Mesenchymal stem cell (in vitro differentiated cells and primary cell): ENCODE data around the gene DAB1.

Experiments
- DNase-seq: peaks from one replicate; pipeline ENCODE4 v3.0.0-alpha.2; 2013
- H2AFZ ChIP-seq: one replicate; pipeline ENCODE4 v1.6.1; 2013; ENCODE audit warnings: low read depth, mild to moderate bottlenecking, control low read depth, inconsistent platforms, low read length, moderate library complexity
- H2AK5ac ChIP-seq: 2 replicates; pipeline ENCODE4 v1.6.1; 2013; ENCODE audit warnings: low read length, moderate library complexity, mild to moderate bottlenecking, inconsistent platforms; ENCODE audit not compliant: severe bottlenecking
- H2BK120ac ChIP-seq: one replicate; pipeline ENCODE4 v1.6.1; 2013; ENCODE audit warnings: low read depth, mild to moderate bottlenecking, inconsistent platforms, low read length, moderate library complexity
- H2BK12ac ChIP-seq, 2 experiments: one replicate each; pipeline ENCODE4 v1.6.1; 2013; ENCODE audit warnings: inconsistent platforms in 2 of 2, low read length in 2 of 2, mild to moderate bottlenecking in 2 of 2, moderate library complexity in 2 of 2, control low read depth in 1 of 2
- H2BK15ac ChIP-seq: one replicate; pipeline ENCODE4 v1.6.1; 2013; ENCODE audit warnings: mild to moderate bottlenecking, low read depth, inconsistent platforms; ENCODE audit not compliant: poor library complexity, severe bottlenecking
- H2BK5ac ChIP-seq: 2 replicates; pipeline ENCODE4 v1.6.1; 2013; ENCODE audit warnings: low read depth, mild to moderate bottlenecking, low read length, control low read depth, inconsistent platforms; ENCODE audit not compliant: poor library complexity, severe bottlenecking
- H3K14ac ChIP-seq, 2 experiments: one replicate each; pipeline ENCODE4 v1.6.1; 2013; ENCODE audit warnings: inconsistent platforms in 2 of 2, low read length in 2 of 2, control low read depth in 1 of 2, mild to moderate bottlenecking in 1 of 2, moderate library complexity in 1 of 2
- H3K18ac ChIP-seq, 2 experiments: one replicate each; pipeline ENCODE4 v1.6.1; 2013; ENCODE audit warnings: inconsistent platforms in 2 of 2, low read length in 2 of 2, control low read depth in 1 of 2, low read depth in 1 of 2, mild to moderate bottlenecking in 1 of 2
- H3K23ac ChIP-seq, 2 experiments: one replicate each; pipeline ENCODE4 v1.6.1; 2013; ENCODE audit warnings: inconsistent platforms in 2 of 2, low read length in 2 of 2, mild to moderate bottlenecking in 2 of 2, moderate library complexity in 2 of 2, control low read depth in 1 of 2
- H3K27ac ChIP-seq: 2 replicates; pipeline ENCODE4 v1.5.1; 2013; ENCODE audit warnings: mild to moderate bottlenecking, moderate library complexity, low read length, control low read depth, inconsistent platforms; ENCODE audit not compliant: poor library complexity, severe bottlenecking
- H3K27me3 ChIP-seq, 2 experiments: 2 replicates each; pipeline versions ENCODE4 v1.6.1 to v1.7.0; 2013; ENCODE audit warnings: low read length in 2 of 2, mild to moderate bottlenecking in 2 of 2, moderate library complexity in 2 of 2, control low read depth in 1 of 2, inconsistent platforms in 1 of 2; ENCODE audit not compliant: control insufficient read depth in 1 of 2, insufficient read depth in 1 of 2
- H3K36me3 ChIP-seq, 2 experiments: 2 replicates each; pipeline versions ENCODE4 v1.6.1 to v1.7.0; 2013; ENCODE audit warnings: low read length in 2 of 2, control low read depth in 1 of 2, inconsistent platforms in 1 of 2, low read depth in 1 of 2, mild to moderate bottlenecking in 1 of 2; ENCODE audit not compliant: insufficient read depth in 2 of 2, control insufficient read depth in 1 of 2
- H3K4ac ChIP-seq, 2 experiments: one replicate each; pipeline ENCODE4 v1.6.1; 2013; ENCODE audit warnings: inconsistent platforms in 2 of 2, low read length in 2 of 2, mild to moderate bottlenecking in 2 of 2, moderate library complexity in 2 of 2, control low read depth in 1 of 2, low read depth in 1 of 2
- H3K4me1 ChIP-seq: 2 replicates; pipeline ENCODE4 v1.6.1; 2013; ENCODE audit warnings: low read depth, low read length, control low read depth; ENCODE audit not compliant: control insufficient read depth, insufficient read depth
- H3K4me2 ChIP-seq: 2 replicates; pipeline ENCODE4 v1.6.1; 2013; ENCODE audit warnings: low read length, mild to moderate bottlenecking, inconsistent platforms; ENCODE audit not compliant: poor library complexity, severe bottlenecking
- H3K4me3 ChIP-seq, 2 experiments: 2 replicates each; pipeline versions ENCODE4 v1.5.1 to v1.7.0; 2013; ENCODE audit warnings: low read length in 2 of 2, mild to moderate bottlenecking in 2 of 2, control low read depth in 1 of 2, low read depth in 1 of 2; ENCODE audit not compliant: insufficient read depth in 1 of 2
- H3K79me1 ChIP-seq: replicated peaks from 2 replicates; pipeline ENCODE4 v1.6.1; 2013; ENCODE audit warnings: mild to moderate bottlenecking, control low read depth, low read length, inconsistent platforms; ENCODE audit not compliant: poor library complexity, severe bottlenecking
- H3K9ac ChIP-seq: 2 replicates; pipeline ENCODE4 v1.7.0; 2013; ENCODE audit warnings: mild to moderate bottlenecking, low read length, moderate library complexity
- H3K9me3 ChIP-seq: 2 replicates; pipeline ENCODE4 v1.7.0; 2013; ENCODE audit warnings: mild to moderate bottlenecking, low read length; ENCODE audit not compliant: control insufficient read depth
- H4K8ac ChIP-seq: one replicate; pipeline ENCODE4 v1.6.1; 2013; ENCODE audit warnings: inconsistent platforms, mild to moderate bottlenecking, low read length, moderate library complexity
- H4K91ac ChIP-seq: one replicate; pipeline ENCODE4 v1.6.1; 2013; ENCODE audit warnings: mild to moderate bottlenecking, low read length, inconsistent platforms
- WGBS: methylation state at CpG from one replicate; pipeline ENCODE4 v1.1.7; 2013; ENCODE audit warnings: mixed read lengths; 5-methylcytosine and 5-hydroxymethylcytosine counted together

DAB1 gene

DNA sequence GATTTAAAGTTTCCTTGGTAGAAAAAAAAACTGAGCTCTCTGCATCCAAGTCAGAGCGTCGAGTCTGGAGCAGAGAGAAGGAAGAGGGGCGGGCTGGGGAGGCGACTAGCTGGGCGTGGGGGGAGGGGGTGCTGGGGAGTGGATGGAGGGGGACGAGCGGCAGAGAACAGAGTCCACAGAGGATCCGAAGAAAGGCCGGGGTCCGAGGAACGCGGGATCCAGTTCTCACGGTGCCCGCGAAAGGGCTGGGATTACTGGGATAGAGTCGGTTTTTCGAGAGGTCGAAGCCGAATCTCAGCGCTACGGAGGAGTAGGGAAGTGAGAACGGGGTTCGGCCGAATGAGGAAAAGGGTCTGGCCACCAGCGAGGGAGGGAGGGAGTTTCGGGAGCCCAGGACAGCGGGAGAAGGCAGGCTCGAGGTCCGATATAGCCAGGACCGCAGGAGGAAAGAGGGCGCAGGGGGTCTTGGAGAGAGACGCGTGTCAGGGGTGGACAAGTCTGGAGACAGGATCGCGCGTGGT, 665 bp downstream of the DAB1 start:
- H4K91ac ChIP-seq = no peak overlapping the region
- peak overlapping the region in 1 of 2 experiments; percentile 82 for H3K4me3 ChIP-seq
- H2BK15ac ChIP-seq = no peak overlapping the region
- peak; percentile 24 for DNase-seq
- H3K27ac ChIP-seq = no peak overlapping the region
- no peak overlapping the region for H3K18ac ChIP-seq
- H3K4me2 ChIP-seq = peak overlapping the region; percentile 97
- no peak overlapping the region for H2BK12ac ChIP-seq
- H3K79me1 ChIP-seq = no peaks in the 10 kb centered on the region
- H3K23ac ChIP-seq = peak overlapping the region in 1 of 2 experiments; percentile 31
- peak overlapping the region; percentile 71 for H3K9ac ChIP-seq
- H4K8ac ChIP-seq = no peak overlapping the region
- H3K27me3 ChIP-seq = peaks cover 34 to 67% of the 10 kb centered on the region in 2 experiments
- no peaks in the 10 kb centered on the region for H3K36me3 ChIP-seq
- no peak overlapping the region for H2AK5ac ChIP-seq
- no peak overlapping the region for H3K4ac ChIP-seq
- no peak overlapping the region for H3K14ac ChIP-seq
- H3K9me3 ChIP-seq = no peaks in the 10 kb centered on the region
- H2AFZ ChIP-seq = no peak overlapping the region
- no peak overlapping the region for H2BK120ac ChIP-seq
- H3K4me1 ChIP-seq = peaks cover 27% of the 10 kb centered on the region
- under 1% methylated on average over 33 of the region's 36 CpGs for WGBS
- H2BK5ac ChIP-seq = no peak overlapping the region

DNA sequence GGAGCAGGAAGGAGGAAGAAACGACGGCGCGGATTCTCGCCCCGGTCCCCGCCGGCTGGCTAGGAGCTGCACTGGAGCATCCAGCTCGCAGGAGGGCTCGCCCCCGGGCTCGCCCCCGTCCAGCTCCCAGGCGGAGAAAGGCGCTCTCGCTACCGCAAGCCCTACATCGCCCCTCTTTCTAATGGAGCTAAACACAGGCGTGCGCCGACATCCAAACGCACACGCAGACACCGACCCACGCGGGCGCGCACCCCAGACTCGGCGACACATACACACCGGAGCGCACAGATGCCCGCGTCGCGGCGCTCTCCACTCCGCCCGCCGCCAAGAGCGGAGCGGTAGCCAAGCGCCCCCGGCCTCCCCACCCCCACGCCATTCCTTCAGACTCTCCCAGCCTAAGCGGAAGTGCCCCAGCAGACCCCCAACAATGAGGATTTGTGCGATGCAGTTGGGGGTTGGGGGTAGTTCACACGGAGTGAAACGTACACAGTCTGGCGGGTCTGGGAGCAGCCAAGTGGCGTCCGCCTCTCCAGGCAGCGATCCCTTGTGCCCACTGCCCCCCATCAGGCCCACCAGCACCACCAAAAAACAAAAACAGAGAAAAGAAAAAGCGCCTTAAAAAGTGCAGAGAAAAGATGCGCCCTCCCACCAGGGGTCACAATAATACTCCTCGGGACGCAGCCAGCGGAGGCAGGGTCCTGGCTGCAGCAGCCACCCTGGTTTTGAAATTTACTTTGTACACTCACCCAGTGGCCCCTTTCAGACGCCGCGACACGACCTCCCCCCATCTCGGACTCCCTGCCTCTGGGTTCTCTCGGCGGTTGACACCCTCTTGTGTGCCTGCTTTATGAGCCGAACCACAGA, 1.4 kb downstream of the DAB1 start:
- Histone ChIP-seq H2BK5ac (no peak overlapping the region), H4K91ac (no peak overlapping the region), H2AK5ac (no peak overlapping the region), H3K9me3 (no peaks in the 10 kb centered on the region), H3K4ac (no peak overlapping the region), H2AFZ (no peak overlapping the region), H2BK15ac (no peak overlapping the region), H3K9ac (peak overlapping the region; percentile 71), H3K4me1 (peaks cover 27% of the 10 kb centered on the region), H3K4me3 (peak overlapping the region; percentile 14 to 82), H2BK12ac (no peak overlapping the region), H3K23ac (no peak overlapping the region), H3K4me2 (peak overlapping the region; percentile 97), H2BK120ac (no peak overlapping the region), H3K27me3 (peaks cover 34 to 74% of the 10 kb centered on the region in 2 experiments), H3K18ac (no peak overlapping the region), H3K27ac (no peak overlapping the region), H3K79me1 (no peaks in the 10 kb centered on the region), H3K14ac (no peak overlapping the region), H3K36me3 (no peaks in the 10 kb centered on the region), H4K8ac (no peak overlapping the region)
- peak; percentile 32 for DNase-seq
- WGBS = 0% methylated on average over 48 of the region's 66 CpGs

DNA sequence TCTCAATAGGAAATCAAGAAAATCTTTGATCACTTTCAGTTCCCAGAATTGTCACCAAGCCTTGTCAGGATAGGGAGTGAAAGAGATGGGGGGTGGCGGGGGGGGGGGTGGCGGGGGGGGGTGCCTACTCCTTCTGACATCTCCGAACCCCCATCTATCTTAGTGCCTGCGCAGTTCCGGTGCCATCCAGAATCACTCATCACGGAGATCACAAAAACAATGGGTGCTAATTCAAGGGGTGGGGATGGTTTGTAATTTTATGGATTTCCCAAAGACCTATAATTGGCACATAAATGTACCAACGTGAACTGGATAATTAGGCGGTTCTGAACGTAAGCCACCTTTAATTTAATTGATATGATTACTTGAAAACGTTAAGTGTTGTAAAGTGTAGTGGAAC, 2.1 kb downstream of the DAB1 start:
- H2AFZ ChIP-seq = no peak overlapping the region
- H3K9me3 ChIP-seq = no peaks in the 10 kb centered on the region

DNA sequence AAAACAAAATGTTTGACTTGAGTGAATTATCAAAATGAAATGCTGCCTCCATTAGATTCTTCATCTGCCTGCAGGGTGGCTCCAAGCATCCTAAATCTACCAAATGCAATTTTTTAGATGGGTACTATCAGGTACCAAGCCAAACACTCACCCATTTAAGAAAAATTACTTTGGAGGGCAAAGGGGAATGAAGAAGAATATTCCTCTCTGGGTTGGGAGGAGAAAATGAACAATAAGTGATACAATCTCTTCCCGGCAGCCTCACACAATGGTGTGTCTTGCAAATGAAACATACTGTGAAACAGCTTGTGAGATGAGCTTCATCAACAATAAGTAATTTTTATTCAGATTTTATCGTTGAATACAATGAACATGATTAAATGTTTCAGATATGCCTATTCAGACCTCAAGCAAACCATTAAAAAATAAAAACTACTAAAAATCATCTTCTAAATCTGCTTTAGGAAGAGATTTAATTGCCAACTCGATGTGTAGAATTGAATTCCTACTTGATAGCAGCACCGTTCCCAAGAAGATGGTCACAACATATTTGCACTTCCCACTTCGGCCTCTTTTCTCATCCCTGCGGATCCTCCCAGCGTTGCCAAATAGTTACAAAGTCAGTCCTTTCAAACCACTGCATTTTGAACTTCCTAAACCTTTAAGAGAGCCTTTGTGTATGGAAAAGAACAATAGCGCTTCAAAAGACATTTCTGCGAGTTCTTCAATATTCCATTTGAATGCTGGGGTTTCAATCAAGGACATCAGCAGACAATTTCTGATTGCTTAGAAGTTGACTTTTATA, 2.7 kb downstream of the DAB1 start:
- Histone ChIP-seq H2BK12ac (no peak overlapping the region), H3K79me1 (no peaks in the 10 kb centered on the region), H3K9ac (no peak overlapping the region), H2BK5ac (no peak overlapping the region), H3K14ac (no peak overlapping the region), H3K27me3 (peaks cover 34 to 74% of the 10 kb centered on the region in 2 experiments), H2BK120ac (no peak overlapping the region), H4K8ac (no peak overlapping the region), H3K9me3 (no peaks in the 10 kb centered on the region), H2AK5ac (no peak overlapping the region), H3K4me1 (peaks cover 27% of the 10 kb centered on the region), H3K4ac (no peak overlapping the region), H2AFZ (no peak overlapping the region), H3K27ac (no peak overlapping the region), H3K4me2 (no peak overlapping the region), H3K18ac (no peak overlapping the region), H3K23ac (no peak overlapping the region), H2BK15ac (no peak overlapping the region), H3K36me3 (no peaks in the 10 kb centered on the region), H4K91ac (no peak overlapping the region), H3K4me3 (no peak overlapping the region)
- WGBS = 2% methylated on average over 7 of the region's 9 CpGs
- no peak for DNase-seq

More for the DNA sequence above, 2.1 kb downstream of the DAB1 start:
- no CpG with 5 or more reads among the region's 10 CpGs for WGBS
- H2BK120ac ChIP-seq = no peak overlapping the region
- H3K36me3 ChIP-seq = no peaks in the 10 kb centered on the region
- no peak overlapping the region for H2BK12ac ChIP-seq
- peak overlapping the region in 1 of 2 experiments; percentile 82 for H3K4me3 ChIP-seq
- H3K27ac ChIP-seq = no peak overlapping the region
- no peak overlapping the region for H3K4me2 ChIP-seq
- H3K23ac ChIP-seq = no peak overlapping the region
- no peak for DNase-seq
- no peak overlapping the region for H4K8ac ChIP-seq
- H4K91ac ChIP-seq = no peak overlapping the region
- H3K79me1 ChIP-seq = no peaks in the 10 kb centered on the region
- no peak overlapping the region for H3K18ac ChIP-seq
- H2AK5ac ChIP-seq = no peak overlapping the region
- H3K14ac ChIP-seq = no peak overlapping the region
- no peak overlapping the region for H3K4ac ChIP-seq
- peaks cover 27% of the 10 kb centered on the region for H3K4me1 ChIP-seq
- H2BK5ac ChIP-seq = no peak overlapping the region
- peaks cover 34 to 74% of the 10 kb centered on the region in 2 experiments for H3K27me3 ChIP-seq
- peak overlapping the region; percentile 71 for H3K9ac ChIP-seq
- H2BK15ac ChIP-seq = no peak overlapping the region
